Stimulated activated CD4-positive, alpha-beta T cell treated with anti-CD3 and anti-CD28 coated beads, Interleukin-12 subunit alpha, Interleukin-12 subunit beta, amount 100 ng/mL, for 48 hours (primary cell): ENCODE data around the gene CACNB4.
"Not testable (repeated sequence)": the region's sequence is repeated elsewhere in the genome, so short reads cannot be mapped to it uniquely, and the experiment has no call there.

ENCODE experiments used
- DNase-seq, 3 donors: peaks; one replicate each; pipeline ENCODE4 v3.0.0-alpha.2; 2020; ENCODE audit warnings: low read depth in 2 of 3, low spot score in 1 of 3

The CACNB4 gene

GRCh38 chr2:152098496-152099366 is at the start of gene CACNB4:
Gene CACNB4 (minus strand): TSS chr2:152099044.
- DNase-seq = no peak

GRCh38 chr2:152134488-152135280 is 35.8 kb upstream of the CACNB4 start:
- DNase-seq = peak in 2 of 3 donors; percentile 19 to 21

GRCh38 chr2:152132306-152132705 is 33.5 kb upstream of the CACNB4 start:
- DNase-seq = no peak

GRCh38 chr2:152127628-152128027 is 28.8 kb upstream of the CACNB4 start:
- DNase-seq = no peak

- no peak for DNase-seq
Measured at GRCh38 chr2:152126664-152127063, 27.8 kb upstream of the CACNB4 start.

GRCh38 chr2:152122161-152122560 is 23.3 kb upstream of the CACNB4 start:
- DNase-seq = no peak

GRCh38 chr2:152120430-152120829 is 21.6 kb upstream of the CACNB4 start:
- no peak for DNase-seq

GRCh38 chr2:152115952-152116351 is 17.1 kb upstream of the CACNB4 start:
- no peak for DNase-seq

- no peak for DNase-seq
Measured at GRCh38 chr2:152114366-152114765, 15.5 kb upstream of the CACNB4 start.

- not testable (repeated sequence) for DNase-seq
Measured at GRCh38 chr2:152107140-152107539, 8.3 kb upstream of the CACNB4 start.

- DNase-seq = no peak
Measured at GRCh38 chr2:152106464-152106863, 7.6 kb upstream of the CACNB4 start.

GRCh38 chr2:152103271-152103670 is 4.4 kb upstream of the CACNB4 start:
- DNase-seq = no peak

- DNase-seq = no peak
Measured at GRCh38 chr2:152100961-152101360, 2.1 kb upstream of the CACNB4 start.

GRCh38 chr2:152099367-152100050 is 665 bp upstream of the CACNB4 start:
- no peak for DNase-seq

- DNase-seq = no peak
Measured at GRCh38 chr2:152097801-152098495, 896 bp downstream of the CACNB4 start.

- DNase-seq = no peak
Measured at GRCh38 chr2:152097290-152097800, 1.5 kb downstream of the CACNB4 start.

- DNase-seq = no peak
Measured at GRCh38 chr2:152095146-152095545, 3.7 kb downstream of the CACNB4 start.

GRCh38 chr2:152094014-152094413 is 4.8 kb downstream of the CACNB4 start:
- DNase-seq = no peak

GRCh38 chr2:152093464-152093863 is 5.4 kb downstream of the CACNB4 start:
- DNase-seq = no peak

- DNase-seq = no peak
Measured at GRCh38 chr2:152092095-152092494, 6.7 kb downstream of the CACNB4 start.

GRCh38 chr2:152090726-152091125 is 8.1 kb downstream of the CACNB4 start:
- not testable (repeated sequence) for DNase-seq
